ENCODE results near the gene RNF103. TPM values are rescaled to one million over a fixed set of nuclear protein-coding genes. Genes with fewer than 3 reads are reported as not detected.
"Not testable (repeated sequence)": the region's sequence is repeated elsewhere in the genome, so short reads cannot be mapped to it uniquely, and the experiment has no call there.

Gene RNF103, protein sequence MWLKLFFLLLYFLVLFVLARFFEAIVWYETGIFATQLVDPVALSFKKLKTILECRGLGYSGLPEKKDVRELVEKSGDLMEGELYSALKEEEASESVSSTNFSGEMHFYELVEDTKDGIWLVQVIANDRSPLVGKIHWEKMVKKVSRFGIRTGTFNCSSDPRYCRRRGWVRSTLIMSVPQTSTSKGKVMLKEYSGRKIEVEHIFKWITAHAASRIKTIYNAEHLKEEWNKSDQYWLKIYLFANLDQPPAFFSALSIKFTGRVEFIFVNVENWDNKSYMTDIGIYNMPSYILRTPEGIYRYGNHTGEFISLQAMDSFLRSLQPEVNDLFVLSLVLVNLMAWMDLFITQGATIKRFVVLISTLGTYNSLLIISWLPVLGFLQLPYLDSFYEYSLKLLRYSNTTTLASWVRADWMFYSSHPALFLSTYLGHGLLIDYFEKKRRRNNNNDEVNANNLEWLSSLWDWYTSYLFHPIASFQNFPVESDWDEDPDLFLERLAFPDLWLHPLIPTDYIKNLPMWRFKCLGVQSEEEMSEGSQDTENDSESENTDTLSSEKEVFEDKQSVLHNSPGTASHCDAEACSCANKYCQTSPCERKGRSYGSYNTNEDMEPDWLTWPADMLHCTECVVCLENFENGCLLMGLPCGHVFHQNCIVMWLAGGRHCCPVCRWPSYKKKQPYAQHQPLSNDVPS
- 10 to 100 TPM; 33.2 to 55.5 (median 51.8) TPM for total RNA-seq

- Histone ChIP-seq H3K36me3 (no peaks in the 10 kb centered on the region), H3K4me3 (peak within 1 kb of the TSS; percentile 75 to 90), H3K27ac (peak within 1 kb of the TSS; percentile 98 to 99), H3K4me1 (peaks cover 0 to 9% of the 10 kb centered on the region in 2 donors), H3K9me3 (no peaks in the 10 kb centered on the region), H3K27me3 (no peaks in the 10 kb centered on the region)
- peak; percentile 100 for TF ChIP-seq POLR2A (IDR thresholded peaks at IDR 0.05)
- TF ChIP-seq, protein P1, sequence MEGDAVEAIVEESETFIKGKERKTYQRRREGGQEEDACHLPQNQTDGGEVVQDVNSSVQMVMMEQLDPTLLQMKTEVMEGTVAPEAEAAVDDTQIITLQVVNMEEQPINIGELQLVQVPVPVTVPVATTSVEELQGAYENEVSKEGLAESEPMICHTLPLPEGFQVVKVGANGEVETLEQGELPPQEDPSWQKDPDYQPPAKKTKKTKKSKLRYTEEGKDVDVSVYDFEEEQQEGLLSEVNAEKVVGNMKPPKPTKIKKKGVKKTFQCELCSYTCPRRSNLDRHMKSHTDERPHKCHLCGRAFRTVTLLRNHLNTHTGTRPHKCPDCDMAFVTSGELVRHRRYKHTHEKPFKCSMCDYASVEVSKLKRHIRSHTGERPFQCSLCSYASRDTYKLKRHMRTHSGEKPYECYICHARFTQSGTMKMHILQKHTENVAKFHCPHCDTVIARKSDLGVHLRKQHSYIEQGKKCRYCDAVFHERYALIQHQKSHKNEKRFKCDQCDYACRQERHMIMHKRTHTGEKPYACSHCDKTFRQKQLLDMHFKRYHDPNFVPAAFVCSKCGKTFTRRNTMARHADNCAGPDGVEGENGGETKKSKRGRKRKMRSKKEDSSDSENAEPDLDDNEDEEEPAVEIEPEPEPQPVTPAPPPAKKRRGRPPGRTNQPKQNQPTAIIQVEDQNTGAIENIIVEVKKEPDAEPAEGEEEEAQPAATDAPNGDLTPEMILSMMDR (IDR thresholded peaks at IDR 0.05), result peak in 1 of 4 experiments; percentile 24
- peak; percentile 96 to 97 for DNase-seq
- intact Hi-C loops (cut with DNase I; ENCODE audit: low total_unique reads), result loop anchor here (10.0 kb wide), 2 partner anchors 81 to 179 kb away; partner anchors contain the start of gene KDM3A
Observed at GRCh38 chr2:86623494-86624266, at the start of gene RNF103. Gene RNF103, minus strand, starts transcription at chr2:86623865. Its CDS starts 979 bp downstream, at chr2:86622886.

DNA sequence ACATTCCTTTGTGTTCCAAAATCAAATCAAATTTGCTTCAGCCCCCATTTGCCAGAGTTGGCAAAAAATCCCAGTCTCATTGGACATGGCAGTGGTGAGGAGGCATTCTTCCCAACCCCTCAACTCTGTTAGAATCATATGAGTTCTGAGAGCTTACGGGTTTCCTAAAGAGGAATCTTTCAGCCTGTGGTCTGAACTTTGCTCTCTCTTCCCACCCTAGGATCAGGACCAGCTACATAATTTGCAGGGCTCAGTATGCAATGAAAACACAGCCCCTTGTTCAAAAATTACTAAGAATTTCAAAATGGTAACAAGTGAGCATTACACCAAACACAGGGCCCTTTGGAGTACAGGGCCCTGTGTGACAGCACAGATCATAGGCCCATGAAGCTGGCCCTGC, 49.3 kb upstream of the RNF103 start:
- no peaks in the 10 kb centered on the region for H3K9me3 ChIP-seq
- no peaks in the 10 kb centered on the region for H3K36me3 ChIP-seq
- H3K4me3 ChIP-seq, result no peak overlapping the region
- no peak for TF ChIP-seq POLR2A (IDR thresholded peaks at IDR 0.05)
- TF ChIP-seq, protein P1 (IDR thresholded peaks at IDR 0.05), result no peak
- no peaks in the 10 kb centered on the region for H3K27me3 ChIP-seq
- DNase-seq, result no peak
- intact Hi-C loops (cut with DNase I; ENCODE audit: low total_unique reads), result no loop called here
- peak overlapping the region in 1 of 2 donors; percentile 42 for H3K27ac ChIP-seq
- no peaks in the 10 kb centered on the region for H3K4me1 ChIP-seq

DNA sequence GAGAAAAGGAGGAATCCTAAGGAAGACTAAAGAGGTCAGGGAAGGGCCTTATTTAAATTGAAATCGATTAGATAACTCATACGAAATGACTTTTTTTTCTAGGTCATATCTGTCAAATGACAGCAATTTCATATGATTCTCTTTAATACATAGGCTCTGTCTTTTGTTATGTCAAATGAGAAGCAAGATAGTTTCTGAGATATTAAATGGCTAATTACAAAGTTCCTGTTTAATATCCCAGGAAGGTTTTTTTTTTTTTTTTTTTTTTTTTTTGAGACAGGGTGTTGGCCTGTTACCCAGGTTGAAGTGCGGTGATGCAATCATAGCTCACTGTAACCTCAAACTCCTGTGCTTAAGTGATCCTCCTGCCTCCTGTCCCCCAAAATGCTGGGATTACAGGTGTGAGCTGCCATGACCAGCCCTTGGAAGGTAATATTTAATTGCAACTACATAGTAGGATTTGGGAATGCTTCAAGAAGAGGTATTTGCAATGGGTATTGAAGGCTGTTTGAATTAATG, 48.4 kb upstream of the RNF103 start:
- Histone ChIP-seq H3K36me3 (no peaks in the 10 kb centered on the region), H3K9me3 (no peaks in the 10 kb centered on the region), H3K27ac (peak overlapping the region; percentile 36 to 48), H3K4me3 (no peak overlapping the region), H3K27me3 (no peaks in the 10 kb centered on the region), H3K4me1 (no peaks in the 10 kb centered on the region)
- no peak for TF ChIP-seq POLR2A (IDR thresholded peaks at IDR 0.05)
- TF ChIP-seq, protein P1 (IDR thresholded peaks at IDR 0.05), result no peak
- no peak for DNase-seq
- intact Hi-C loops (cut with DNase I; ENCODE audit: low total_unique reads), result no loop called here

DNA sequence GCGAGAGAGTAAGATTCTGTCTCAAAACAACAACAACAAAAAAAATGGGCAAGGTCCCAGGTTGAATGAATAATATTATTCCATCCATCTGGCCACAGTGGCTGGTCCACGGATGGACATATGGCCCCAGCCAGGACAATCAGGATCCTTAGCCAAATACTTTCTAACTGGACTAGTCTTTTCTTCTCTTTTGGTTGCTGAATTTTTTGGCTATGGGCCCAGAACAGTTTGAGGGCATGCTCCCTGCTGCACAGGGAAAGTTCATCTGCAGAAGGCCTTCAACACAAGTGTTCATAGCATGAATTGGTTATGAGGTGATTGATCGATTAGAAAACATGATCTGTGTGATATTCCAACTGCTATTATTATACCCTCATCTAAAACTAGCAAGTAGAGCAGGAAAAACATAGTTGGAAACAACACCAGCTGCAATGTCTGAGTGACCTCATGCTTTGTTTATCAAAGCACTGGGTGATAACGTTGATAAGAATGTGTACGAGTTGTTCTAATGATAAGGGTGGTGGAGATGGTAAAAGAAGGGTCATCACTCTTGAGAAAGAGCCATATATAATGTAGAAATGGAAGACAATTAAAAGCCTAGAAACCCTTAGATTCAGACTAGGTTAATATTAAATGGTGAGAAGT, 47.8 kb upstream of the RNF103 start:
- Histone ChIP-seq H3K36me3 (no peaks in the 10 kb centered on the region), H3K4me1 (no peaks in the 10 kb centered on the region), H3K27me3 (no peaks in the 10 kb centered on the region), H3K4me3 (no peak overlapping the region), H3K27ac (peak overlapping the region; percentile 36 to 48), H3K9me3 (no peaks in the 10 kb centered on the region)
- peak in 1 of 2 donors; percentile 17 for DNase-seq
- intact Hi-C loops (cut with DNase I; ENCODE audit: low total_unique reads), result no loop called here
- TF ChIP-seq, protein P1 (IDR thresholded peaks at IDR 0.05), result no peak
- no peak for TF ChIP-seq POLR2A (IDR thresholded peaks at IDR 0.05)

GRCh38 chr2:86669323-86669722, 45.7 kb upstream of the RNF103 start:
- H3K27ac ChIP-seq; H3K4me1 ChIP-seq; DNase-seq; H3K36me3 ChIP-seq; intact Hi-C loops (cut with DNase I; ENCODE audit: low total_unique reads); H3K9me3 ChIP-seq; H3K27me3 ChIP-seq; H3K4me3 ChIP-seq: not testable (repeated sequence)

All from uterus (tissue), 4 donors.